HG03103 (cell line): ENCODE results near the gene KBTBD13.
"Not testable (repeated sequence)": the region's sequence is repeated elsewhere in the genome, so short reads cannot be mapped to it uniquely, and the experiment has no call there.

Source experiments
- ATAC-seq: cut with Tn5 transposase; IDR thresholded peaks from one replicate; pipeline ENCODE4 v1.9.1; 2021; ENCODE audit warnings: low read depth; ENCODE audit not compliant: unreplicated experiment

KBTBD13 gene

DNA sequence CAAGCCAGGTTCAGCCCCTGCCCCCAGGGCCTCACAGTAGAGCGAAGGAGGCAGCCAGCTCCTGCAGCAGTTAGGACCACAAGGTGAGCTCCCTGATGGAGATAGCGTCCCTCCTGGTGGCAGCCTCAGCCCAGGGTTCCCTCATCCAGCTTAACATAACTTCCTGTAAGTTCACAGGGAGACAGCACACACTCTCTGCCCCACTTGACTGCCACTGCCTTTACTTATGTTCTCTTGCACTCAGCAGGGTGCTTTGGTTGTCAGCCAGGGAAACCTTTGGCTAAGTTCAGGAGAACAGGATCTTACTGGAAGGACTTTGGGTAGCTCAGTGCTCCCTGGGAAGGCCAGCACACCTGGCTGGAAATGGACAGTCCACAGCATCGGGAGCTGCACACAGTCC lies 10.9 kb downstream of the KBTBD13 start:
- no peak for ATAC-seq

GRCh38 chr15:65087873-65088642 lies 11.5 kb downstream of the KBTBD13 start:
- no peak for ATAC-seq

DNA sequence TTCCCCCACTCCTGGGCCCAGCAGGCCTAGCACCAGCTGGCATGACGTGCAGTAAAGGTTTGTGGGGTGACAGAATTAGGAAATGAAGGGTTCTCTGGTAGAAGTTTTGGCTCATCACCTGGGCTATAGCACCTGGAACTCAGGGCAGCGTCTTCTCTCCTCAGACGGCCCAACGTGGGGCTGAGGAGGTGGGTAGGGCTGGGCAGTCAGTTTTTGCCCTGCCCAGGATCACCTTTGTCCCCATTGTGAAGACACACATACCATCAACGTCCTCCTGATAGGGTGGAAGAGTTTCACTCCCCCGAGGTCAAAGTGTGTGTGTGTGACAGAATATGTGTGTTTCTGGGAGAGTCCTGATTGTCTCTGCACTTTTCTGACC lies 12.1 kb downstream of the KBTBD13 start:
- no peak for ATAC-seq

DNA sequence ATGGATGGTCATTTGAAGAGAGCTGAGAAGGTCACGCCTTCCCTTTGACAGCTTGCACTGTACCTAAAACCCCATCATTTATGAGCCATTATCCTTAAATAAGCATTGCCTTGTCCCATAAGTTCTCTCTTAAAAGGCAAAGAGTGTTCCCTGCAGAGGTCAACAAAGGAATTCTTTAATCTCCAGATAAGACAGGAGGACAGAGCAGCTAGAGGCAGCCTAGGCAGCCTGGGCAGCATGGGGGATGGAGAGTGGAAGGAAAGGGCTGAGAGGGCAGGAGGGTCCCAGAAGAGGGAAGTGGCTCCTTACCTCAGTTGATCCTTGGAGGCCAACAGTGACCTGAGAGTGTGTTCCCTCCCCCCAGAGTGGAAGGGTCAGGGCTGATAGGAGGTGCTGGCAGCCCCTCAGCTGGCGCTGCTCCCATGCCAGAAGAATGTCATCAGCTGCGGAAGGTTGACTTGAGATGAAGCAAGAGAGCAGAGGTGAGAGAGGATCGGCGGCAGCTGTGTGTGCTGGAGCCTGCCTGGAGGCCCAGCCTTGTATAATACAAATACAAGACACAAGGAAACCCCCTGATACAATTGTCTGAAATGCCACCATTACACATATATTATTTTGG lies 12.8 kb downstream of the KBTBD13 start:
- no peak for ATAC-seq

GRCh38 chr15:65091946-65092770 lies 15.6 kb downstream of the KBTBD13 start:
- ATAC-seq: no peak

GRCh38 chr15:65092911-65093792 lies 16.6 kb downstream of the KBTBD13 start:
- ATAC-seq: no peak

GRCh38 chr15:65093793-65094170 lies 17.2 kb downstream of the KBTBD13 start:
- not testable (repeated sequence) for ATAC-seq

GRCh38 chr15:65094294-65094995 lies 17.9 kb downstream of the KBTBD13 start:
- no peak for ATAC-seq

GRCh38 chr15:65095011-65095746 lies 18.6 kb downstream of the KBTBD13 start:
- ATAC-seq: no peak

DNA sequence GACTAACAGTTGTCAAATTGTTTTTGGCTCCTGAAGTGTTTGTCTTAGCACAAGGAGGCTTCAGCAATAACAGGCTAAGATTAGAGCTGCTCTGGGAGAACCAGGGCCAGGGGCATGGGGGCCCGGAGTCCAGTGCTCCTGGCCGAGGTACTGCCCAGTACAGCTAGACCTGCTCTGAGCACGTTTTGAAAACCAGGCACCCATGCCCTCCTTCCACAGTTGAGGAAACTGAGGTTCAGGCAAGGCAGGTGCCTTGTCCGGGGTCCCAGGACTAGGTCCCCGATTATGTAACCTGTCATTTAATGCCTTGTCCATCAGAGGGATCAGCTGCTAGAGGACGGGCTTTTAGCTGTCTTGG lies 19.2 kb downstream of the KBTBD13 start:
- no peak for ATAC-seq

DNA sequence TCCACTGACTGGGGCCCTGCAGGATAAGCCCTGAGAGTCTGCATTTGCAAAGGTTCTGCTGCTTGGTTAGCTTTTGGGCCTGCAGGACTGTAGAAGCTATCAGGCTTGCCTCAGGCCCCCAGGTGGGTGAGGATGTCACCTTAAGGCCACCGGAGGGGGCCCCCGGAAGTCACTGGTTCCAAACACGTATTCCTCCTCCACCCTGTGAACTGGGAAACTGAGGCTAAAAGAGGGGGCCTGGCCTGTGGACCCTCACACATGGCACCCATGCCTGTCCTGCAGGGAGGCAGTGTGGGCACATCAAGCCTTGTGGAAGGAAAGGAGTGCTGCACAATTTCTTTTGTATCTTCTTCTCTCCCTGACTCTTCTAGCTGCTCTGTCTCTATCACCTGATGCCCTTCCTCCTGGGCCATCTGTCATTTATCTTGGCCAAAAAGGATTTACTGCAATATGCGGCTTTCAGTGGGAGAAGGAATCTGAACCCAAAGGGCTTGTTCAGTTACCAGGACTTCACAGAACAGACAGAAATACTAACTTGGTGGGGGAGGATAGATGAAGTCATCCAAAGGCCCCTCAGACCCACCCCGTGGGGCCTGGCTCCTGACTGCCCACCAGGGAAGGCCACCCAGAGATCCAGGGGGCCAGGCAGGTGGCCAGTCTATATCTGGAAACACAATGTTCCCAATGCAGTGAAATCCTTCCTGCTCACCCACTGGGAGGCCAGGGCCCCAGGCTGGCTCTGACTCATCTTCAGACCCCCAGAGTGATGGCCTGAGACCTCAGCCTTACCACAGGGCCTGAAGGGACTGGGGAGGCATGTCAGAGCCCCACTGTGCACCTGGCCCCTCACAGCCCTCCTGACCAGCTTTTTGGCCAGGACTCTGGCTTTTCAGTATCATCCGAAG lies 20.2 kb downstream of the KBTBD13 start:
- ATAC-seq: no peak

- no peak for ATAC-seq
Observed at GRCh38 chr15:65097651-65098263, 21.2 kb downstream of the KBTBD13 start.

- no peak for ATAC-seq
Observed at GRCh38 chr15:65099336-65099735, 22.8 kb downstream of the KBTBD13 start.

DNA sequence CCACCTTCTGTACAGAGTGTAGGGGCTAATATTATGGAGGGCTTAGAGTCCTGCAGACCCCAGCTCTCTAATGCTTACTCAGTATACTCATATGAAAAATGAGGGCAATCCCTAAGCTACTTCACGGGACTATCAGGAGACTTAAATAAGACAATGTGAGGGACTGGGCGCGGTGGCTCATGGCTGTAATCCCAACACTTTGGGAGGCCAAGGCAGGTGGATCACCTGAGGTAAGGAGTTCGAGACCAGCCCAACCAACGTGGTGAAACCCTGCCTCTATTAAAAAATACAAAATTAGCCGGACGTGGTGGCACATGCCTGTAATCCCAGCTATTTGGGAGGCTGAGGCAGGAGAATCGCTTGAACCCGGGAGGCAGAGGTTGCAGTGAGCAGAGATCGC lies 23.3 kb downstream of the KBTBD13 start:
- ATAC-seq: not testable (repeated sequence)

DNA sequence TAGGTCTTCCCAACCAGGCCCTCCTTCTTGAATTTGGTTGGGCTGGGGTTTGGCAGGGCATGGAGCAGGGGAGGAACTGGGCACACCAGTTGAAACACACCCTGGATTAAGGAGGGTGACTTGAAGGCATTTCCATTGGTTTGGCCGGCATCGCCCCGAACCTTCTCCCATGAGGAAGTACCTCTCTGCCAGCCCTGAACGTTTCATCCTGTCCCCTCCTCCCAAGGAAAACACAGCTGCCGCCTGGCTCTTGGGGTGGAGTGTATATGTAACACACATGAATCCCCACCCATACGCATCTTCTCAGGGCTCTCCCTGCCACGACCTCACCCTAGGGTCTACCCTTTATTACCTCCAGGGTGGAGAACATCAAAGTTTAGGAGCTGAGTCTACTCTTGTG lies 23.9 kb downstream of the KBTBD13 start:
- no peak for ATAC-seq

- no peak for ATAC-seq
Observed at GRCh38 chr15:65101411-65101890, 24.9 kb downstream of the KBTBD13 start.

- no peak for ATAC-seq
Observed at GRCh38 chr15:65101891-65102708, 25.6 kb downstream of the KBTBD13 start.
